NCI-H2029 (cell line): ENCODE measurements around the gene ASIC3.
A peak's percentile ranks its signal among the peaks of the same experiment; 100 is the strongest.
"Not testable (repeated sequence)": the region's sequence is repeated elsewhere in the genome, so short reads cannot be mapped to it uniquely, and the experiment has no call there.

ENCODE experiments used
- DNase-seq: peaks from one replicate; lab custom pipeline; 2025; lab: John Stamatoyannopoulos, UW

ASIC3 gene

DNA sequence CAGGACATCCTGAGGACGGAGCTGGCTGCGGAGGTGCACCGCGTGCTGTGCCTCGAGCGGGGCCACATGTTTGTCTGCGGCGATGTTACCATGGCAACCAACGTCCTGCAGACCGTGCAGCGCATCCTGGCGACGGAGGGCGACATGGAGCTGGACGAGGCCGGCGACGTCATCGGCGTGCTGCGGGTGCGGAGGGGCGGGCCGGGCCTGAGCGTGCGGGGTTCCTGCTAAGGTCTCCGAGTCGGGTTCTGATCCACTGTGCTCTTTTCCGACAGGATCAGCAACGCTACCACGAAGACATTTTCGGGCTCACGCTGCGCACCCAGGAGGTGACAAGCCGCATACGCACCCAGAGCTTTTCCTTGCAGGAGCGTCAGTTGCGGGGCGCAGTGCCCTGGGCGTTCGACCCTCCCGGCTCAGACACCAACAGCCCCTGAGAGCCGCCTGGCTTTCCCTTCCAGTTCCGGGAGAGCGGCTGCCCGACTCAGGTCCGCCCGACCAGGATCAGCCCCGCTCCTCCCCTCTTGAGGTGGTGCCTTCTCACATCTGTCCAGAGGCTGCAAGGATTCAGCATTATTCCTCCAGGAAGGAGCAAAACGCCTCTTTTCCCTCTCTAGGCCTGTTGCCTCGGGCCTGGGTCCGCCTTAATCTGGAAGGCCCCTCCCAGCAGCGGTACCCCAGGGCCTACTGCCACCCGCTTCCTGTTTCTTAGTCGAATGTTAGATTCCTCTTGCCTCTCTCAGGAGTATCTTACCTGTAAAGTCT lies 34.4 kb upstream of the ASIC3 start:
- no peak for DNase-seq

- no peak for DNase-seq
Observed at GRCh38 chr7:151014950-151015349, 33.4 kb upstream of the ASIC3 start.

- no peak for DNase-seq
Observed at GRCh38 chr7:151015967-151016366, 32.4 kb upstream of the ASIC3 start.

DNA sequence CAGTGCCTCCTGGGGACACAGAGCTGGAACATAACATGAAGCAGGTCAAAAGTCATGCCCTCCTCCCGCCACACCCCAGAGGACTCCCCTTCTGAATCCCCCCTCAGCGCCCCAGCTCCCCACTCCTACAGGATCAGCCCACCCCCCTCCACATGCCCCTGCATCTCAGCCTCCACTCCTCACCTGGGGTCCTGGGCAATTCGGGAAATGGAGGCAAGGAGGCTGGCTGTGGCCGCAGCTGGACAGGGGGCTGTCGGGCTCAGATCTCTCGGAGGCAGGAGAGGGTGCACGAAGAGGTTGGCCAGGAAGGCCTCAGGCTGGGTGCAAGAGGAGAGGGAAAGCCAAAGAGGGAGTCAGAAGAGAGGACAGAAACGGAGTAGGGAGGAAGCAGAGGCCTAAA lies 31.8 kb upstream of the ASIC3 start:
- no peak for DNase-seq

DNA sequence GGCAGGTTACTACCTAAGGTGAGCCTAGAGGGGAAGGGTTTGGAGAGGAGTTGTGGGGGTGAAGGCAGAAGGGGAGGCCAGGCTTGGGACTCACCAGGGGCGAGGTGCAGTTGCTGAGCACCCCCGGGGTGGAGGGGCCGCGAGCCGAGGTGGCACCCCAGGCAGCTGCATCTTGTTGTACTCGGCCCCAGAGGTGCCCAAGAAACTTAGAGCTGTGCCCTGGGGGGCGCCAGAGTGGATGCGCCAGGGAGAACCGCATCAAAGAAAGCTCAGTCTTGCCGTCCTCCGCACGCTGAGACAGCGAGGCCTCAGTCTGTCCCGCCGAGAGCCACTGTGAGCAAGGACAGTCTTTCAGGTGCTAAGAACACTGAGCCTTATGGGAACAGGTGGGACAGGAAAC lies 31.4 kb upstream of the ASIC3 start:
- DNase-seq, result no peak

DNA sequence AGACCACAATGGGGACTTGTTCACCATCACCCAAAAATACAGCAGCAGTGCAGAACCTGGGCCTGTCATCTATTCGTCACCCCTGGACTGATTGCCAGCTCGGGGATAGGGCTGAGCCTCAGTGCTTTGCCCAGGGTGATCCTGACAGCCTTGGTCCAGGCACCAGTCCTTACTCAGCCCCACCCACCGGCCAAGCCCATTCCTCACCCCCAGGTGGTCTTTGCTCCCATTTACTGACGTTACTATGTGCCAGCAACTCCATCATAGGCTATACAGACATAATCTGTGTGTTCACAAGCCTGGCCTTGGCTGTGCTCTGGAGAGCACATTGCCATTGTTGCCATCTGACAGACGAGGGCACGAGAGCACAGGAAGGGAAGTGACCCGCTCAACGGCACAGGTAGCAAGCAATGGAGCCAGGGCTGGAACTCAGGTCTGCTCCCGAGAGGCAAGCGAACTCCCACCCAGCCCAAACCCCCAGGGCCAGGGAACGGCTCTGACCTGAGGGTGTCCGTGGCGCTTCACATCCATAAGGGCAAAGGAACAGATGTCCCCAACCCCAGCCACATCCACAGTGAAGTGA lies 30.9 kb upstream of the ASIC3 start:
- DNase-seq, result no peak

DNA sequence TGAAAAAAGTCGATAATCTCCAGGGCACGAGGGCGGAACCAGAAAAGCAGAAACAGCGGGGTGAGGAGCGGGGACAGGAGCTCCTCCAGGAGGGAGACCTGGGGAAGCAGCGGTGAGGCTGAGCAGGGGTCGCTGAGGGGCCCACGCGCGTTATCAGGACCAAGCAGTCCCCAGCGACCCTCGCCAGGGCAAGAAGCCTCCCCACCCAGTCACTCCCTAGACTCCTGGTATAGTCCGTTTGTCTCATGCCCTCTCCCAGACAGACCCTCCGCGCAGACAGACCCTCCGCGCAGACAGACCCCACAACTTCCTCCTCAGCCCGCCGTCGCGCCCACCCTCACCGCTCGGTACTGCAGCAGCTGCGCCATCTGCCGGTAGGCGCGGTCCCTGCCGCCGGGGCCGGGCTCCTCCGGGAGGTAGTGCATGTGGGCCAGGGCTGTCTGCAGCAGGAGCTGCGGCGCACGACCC lies 30.3 kb upstream of the ASIC3 start:
- peak; percentile 25 for DNase-seq

DNA sequence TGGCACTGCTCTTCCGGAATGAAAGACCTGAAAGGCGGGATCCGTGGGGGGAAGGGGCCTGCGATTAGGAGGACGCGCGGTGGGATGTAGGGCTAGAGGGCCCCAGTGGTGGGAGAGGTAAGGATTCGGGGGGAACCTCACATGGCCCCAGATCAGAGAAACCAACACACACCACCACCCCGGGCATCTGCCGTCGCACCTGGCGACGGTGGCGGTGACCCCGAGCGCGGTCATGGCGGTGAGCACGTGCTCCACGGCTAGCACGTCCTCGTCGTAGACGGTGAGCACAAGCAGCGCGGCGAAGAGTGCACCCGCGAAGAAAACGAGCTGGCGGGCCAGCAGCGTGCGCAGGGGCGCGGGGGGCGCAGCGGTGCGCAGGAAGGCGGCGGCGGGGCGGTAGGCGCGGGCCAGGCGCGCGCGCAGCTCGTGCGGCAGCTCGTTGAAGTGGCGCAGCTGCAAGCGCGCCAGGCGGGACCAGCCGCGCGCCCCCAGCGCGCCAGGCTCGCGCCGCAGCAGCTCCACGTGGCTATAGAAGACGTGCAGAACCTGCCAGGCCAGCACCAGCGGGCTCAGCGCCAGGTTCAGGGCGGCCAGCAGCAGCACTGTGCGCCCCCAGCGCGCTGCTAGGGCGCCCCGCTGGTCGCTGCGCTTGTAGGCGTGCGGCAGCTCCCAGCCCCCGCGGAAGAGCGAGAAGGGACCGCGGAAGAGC lies 29.8 kb upstream of the ASIC3 start:
- peak; percentile 37 for DNase-seq

- DNase-seq, result no peak
Observed at GRCh38 chr7:151019130-151019447, 29.2 kb upstream of the ASIC3 start.

DNA sequence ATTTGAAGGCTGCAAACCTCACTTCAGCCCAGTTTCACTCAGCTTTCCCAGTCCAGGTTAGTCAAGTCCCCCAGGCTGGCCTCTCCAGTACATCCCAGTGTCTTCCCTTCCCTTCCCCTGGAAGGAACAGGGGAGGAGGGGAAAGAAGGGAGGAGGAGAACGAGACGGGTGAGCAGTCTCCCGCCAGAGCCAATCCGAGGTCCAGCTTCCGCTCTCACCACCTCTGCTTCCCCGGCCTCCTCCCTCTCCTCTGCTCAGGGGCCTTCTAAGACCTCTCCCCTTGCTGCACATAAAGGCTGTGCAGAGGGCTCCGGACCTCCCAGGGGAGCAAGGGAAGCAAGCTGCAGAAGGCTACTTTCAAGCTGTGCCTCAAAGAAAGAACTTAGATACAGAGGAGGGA lies 28.1 kb upstream of the ASIC3 start:
- DNase-seq, result no peak

DNA sequence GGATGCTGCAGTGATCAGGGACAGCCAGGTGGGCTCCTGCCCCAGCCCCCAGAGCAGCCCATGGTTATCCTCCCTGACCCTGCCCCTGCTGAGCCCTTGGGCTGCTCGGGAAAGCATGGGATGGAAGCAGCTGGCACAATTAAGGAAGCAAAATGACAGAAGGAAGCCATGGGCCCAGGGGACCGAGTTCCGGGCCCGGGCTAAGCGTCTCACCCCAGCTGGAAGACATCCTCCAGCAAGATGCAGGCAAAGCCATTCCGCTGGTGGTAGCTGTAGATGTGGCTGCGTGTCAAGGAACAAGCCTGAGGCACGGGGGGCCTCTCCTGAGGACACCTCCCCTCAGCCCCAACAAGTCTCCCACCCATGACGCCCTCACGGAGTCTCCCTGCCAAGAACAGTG lies 25.1 kb upstream of the ASIC3 start:
- no peak for DNase-seq

DNA sequence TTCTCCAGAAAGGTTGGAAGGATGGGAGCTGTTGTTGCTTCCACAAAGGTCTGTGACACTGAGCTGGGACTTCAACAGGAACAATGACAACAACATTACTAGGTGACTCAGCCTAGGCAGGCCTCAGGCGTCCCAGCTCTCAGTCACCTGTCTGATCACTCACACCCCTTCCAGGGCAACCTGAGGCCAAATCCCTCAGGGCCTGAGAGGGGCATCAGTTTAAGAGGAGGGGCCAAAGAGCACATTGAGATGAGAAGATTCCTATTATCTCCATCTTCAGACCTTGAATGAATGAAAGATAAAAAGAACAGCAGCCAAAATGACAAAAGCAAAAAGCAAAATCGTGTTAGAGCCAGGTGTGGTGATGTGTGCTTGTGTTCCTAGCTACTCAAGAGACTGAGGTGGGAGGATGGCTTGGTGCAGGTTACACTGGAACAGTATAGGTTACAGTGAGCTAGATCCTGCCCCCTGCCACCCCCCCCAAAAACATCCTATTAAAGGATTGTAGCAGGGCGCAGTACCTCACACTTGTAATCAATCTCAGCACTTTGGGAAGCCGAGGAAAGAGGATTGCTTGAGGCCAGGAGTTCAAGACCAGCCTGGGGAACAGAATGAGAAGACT lies 23.8 kb upstream of the ASIC3 start, which contains the start of gene ATG9B:
ATG9B (minus strand) TSS at position 60 of the 622 bp plus-strand sequence. CDS start 71 bp downstream, outside the sequence.
- no peak for DNase-seq

DNA sequence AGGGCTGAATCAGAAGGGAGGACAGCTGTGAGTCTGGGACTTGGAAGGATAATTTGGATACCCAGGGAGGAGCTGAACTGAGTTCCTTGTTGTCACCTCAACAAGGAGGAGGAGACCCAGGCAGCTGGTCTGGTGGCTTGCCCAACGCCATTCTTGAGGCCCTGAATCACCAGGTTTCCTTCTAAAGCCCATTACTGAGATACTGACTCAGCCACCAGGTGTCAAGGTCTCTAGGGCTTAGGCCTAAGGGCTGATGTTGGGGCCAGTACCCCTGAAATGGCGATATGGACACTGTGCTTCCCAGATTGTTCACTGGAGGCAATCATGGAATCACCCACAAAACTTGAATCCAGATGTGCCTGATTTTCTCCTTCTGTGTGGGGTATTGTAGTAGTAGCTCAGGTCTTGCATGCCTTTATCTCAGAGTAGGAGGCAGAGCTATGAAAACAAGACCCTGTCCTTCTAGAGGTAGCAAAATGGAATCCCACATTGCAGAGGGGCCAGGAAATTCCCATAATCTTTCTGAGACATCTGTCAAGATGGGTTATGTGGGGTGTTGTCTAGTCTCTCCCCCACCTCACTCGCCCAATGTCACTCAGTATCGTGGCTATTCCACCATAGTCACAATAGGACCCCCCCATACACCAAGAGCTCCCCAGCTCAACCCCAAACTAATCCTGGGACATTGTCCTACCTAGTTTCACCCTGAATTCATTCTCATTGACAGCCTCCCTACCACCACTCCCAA lies 22.2 kb upstream of the ASIC3 start:
- no peak for DNase-seq

GRCh38 chr7:151026771-151027727 lies 21.3 kb upstream of the ASIC3 start:
- not testable (repeated sequence) for DNase-seq

- not testable (repeated sequence) for DNase-seq
Observed at GRCh38 chr7:151027728-151028130, 20.6 kb upstream of the ASIC3 start.

- peak; percentile 98 for DNase-seq
Observed at GRCh38 chr7:151028131-151028947, 20.0 kb upstream of the ASIC3 start, which contains the start of gene ABCB8. Gene ABCB8, plus strand, starts transcription at chr7:151028450. Its CDS starts 66 bp downstream, at chr7:151028516.

GRCh38 chr7:151028948-151029501 lies 19.3 kb upstream of the ASIC3 start:
- no peak for DNase-seq

DNA sequence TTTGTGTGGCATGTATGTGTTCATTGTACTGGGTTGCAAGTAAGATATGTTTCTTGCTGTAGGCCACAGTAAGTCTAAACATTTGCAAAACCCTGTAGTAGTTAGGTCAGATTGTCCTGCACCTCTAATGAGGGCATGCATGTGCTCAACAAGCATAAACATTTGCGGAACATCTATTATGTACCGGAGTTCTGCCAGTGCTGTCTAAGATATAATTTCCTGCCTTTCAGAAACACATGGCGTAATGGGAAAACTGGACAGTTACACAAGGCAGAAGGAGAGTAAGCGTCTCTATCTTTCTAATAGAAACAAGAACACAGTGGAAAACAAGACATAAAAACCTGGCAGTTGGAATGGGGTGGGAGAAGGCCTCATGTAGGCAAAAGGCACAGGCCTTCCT lies 17.3 kb upstream of the ASIC3 start:
- no peak for DNase-seq
